Natural killer cell (primary cell): ENCODE data around the gene SP6. TPM values are rescaled to one million over a fixed set of nuclear protein-coding genes. Genes with fewer than 3 reads are reported as not detected.

ENCODE experiments used
- ATAC-seq, 3 donors: fragments of 150-1000 bp in 2 of 3; fragments of 200-7000 bp in 1 of 3; cut with Tn5 transposase; 1 replicate in 1 of 3; 2 replicates in 2 of 3; pipeline ENCODE4 v1.10.0; 2021; ENCODE audit warnings: mild to moderate bottlenecking in 2 of 3, moderate library complexity in 2 of 3
- DNase-seq, 2 donors: peaks; one replicate each; pipeline versions ENCODE4 v3.0.0 to v3.0.0-alpha.2; 2013 to 2021; ENCODE audit warnings: mixed read lengths in 1 of 2
- H3K27ac ChIP-seq: one replicate; pipeline ENCODE4 v1.5.1; 2013; ENCODE audit warnings: mild to moderate bottlenecking, low read length
- H3K27me3 ChIP-seq: one replicate; pipeline ENCODE4 v1.6.1; 2013; ENCODE audit warnings: low read length; ENCODE audit not compliant: control insufficient read depth, insufficient read depth
- H3K36me3 ChIP-seq: one replicate; pipeline ENCODE4 v1.6.1; 2013; ENCODE audit warnings: low read length; ENCODE audit not compliant: control insufficient read depth, insufficient read depth
- H3K4me1 ChIP-seq: one replicate; pipeline ENCODE4 v1.6.1; 2013; ENCODE audit warnings: low read length; ENCODE audit not compliant: control insufficient read depth, insufficient read depth
- H3K4me3 ChIP-seq: one replicate; pipeline ENCODE4 v1.5.1; 2013; ENCODE audit warnings: low read length
- H3K9me3 ChIP-seq: one replicate; pipeline ENCODE4 v1.6.1; 2013; ENCODE audit warnings: low read length; ENCODE audit not compliant: control insufficient read depth, insufficient read depth
- H3K27ac Mint-ChIP-seq, 2 donors: one replicate each; pipeline ENCODE4 v1.8.0; 2022; ENCODE audit warnings: mild to moderate bottlenecking in 2 of 2, mixed read lengths in 2 of 2, moderate library complexity in 1 of 2
- H3K27me3 Mint-ChIP-seq, 2 donors: one replicate each; pipeline ENCODE4 v1.8.0; 2022; ENCODE audit warnings: low read depth in 2 of 2, mixed read lengths in 2 of 2
- H3K36me3 Mint-ChIP-seq: one replicate; pipeline ENCODE4 v1.8.0; 2022; ENCODE audit warnings: mixed read lengths
- H3K4me1 Mint-ChIP-seq, 2 donors: one replicate each; pipeline ENCODE4 v1.8.0; 2022; ENCODE audit warnings: mixed read lengths in 2 of 2
- H3K4me3 Mint-ChIP-seq: one replicate; pipeline ENCODE4 v1.8.0; 2022; ENCODE audit warnings: mild to moderate bottlenecking, moderate library complexity, mixed read lengths
- H3K9me3 Mint-ChIP-seq, 2 donors: one replicate each; pipeline ENCODE4 v1.8.0; 2022; ENCODE audit warnings: mixed read lengths in 2 of 2
- CTCF ChIP-seq: fragments of 200-600 bp; IDR thresholded peaks from one replicate; pipeline ENCODE4 v1.8.0; 2022; ENCODE audit warnings: antibody characterized with exemption
- WGBS: methylation state at CpG from one replicate; pipeline ENCODE4 v1.1.7; 2013; ENCODE audit warnings: missing lambda C conversion rate; ENCODE audit not compliant: insufficient coverage; 5-methylcytosine and 5-hydroxymethylcytosine counted together
- intact Hi-C: fragments of 100-400 bp; cut with micrococcal nuclease; formaldehyde crosslinking; loops from one replicate; pipeline ENCODE4 v1.14.2; 2022
- total RNA-seq, 4 donors: library from RNA; stranded (reverse); fragments of 120-200 nt in 1 of 4; gene quantifications; one replicate each; pipeline versions ENCODE4 v1.2.3 to v1.2.4, GENCODE V29; 2013 to 2022

SP6 gene
- total RNA-seq, 3 donors from 2014 or later (not counting 1 experiment from before 2014, with no cell fraction given) = 0.09 TPM; not detected in 1

DNA sequence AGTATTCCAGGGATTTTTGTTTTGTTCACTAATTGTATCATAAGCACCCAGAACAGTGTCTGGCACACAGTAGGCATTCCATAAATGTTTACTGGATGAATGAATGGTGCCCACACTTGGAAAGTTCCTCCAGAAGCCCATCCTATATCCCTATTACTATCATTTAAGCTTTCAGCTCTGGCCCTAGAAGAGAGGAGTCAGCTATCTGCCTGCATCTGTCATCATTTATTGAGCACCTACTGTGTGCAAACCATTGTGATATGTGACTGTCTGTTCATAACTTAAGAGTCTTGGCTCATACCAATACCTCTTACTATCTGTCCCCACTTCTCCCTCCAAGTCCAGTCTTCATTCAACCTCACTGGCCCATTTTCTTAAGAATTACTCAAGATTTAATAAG, 20.1 kb upstream of the SP6 start:
- Mint-ChIP-seq H3K27me3 (peaks cover 38 to 49% of the 10 kb centered on the region in 2 donors), H3K27ac (no peak overlapping the region), H3K4me1 (no peaks in the 10 kb centered on the region), H3K9me3 (no peaks in the 10 kb centered on the region), H3K36me3 (no peaks in the 10 kb centered on the region), H3K4me3 (no peak overlapping the region)
- H3K4me3 ChIP-seq = no peak overlapping the region
- H3K27me3 ChIP-seq = peaks cover 9% of the 10 kb centered on the region
- no peak for ATAC-seq
- no peaks in the 10 kb centered on the region for H3K36me3 ChIP-seq
- no peak for TF ChIP-seq CTCF
- no peak for DNase-seq
- H3K9me3 ChIP-seq = no peaks in the 10 kb centered on the region
- no peak overlapping the region for H3K27ac ChIP-seq
- H3K4me1 ChIP-seq = peaks cover 3% of the 10 kb centered on the region
- intact Hi-C loops = no loop called here

GRCh38 chr17:47870056-47870455, 19.1 kb upstream of the SP6 start:
- DNase-seq (no peak), ATAC-seq (no peak)
- H3K36me3 Mint-ChIP-seq = no peaks in the 10 kb centered on the region
- no peak overlapping the region for H3K4me3 Mint-ChIP-seq
- peaks cover 36 to 39% of the 10 kb centered on the region in 2 donors for H3K27me3 Mint-ChIP-seq
- no peaks in the 10 kb centered on the region for H3K4me1 Mint-ChIP-seq
- Histone ChIP-seq H3K27me3 (peaks cover 9% of the 10 kb centered on the region), H3K4me3 (no peak overlapping the region), H3K9me3 (no peaks in the 10 kb centered on the region), H3K27ac (no peak overlapping the region), H3K4me1 (peaks cover 3% of the 10 kb centered on the region), H3K36me3 (no peaks in the 10 kb centered on the region)
- no peaks in the 10 kb centered on the region for H3K9me3 Mint-ChIP-seq
- no peak overlapping the region for H3K27ac Mint-ChIP-seq
- no peak for TF ChIP-seq CTCF
- intact Hi-C loops = no loop called here
- WGBS = no CpG with 5 or more reads among the region's 1 CpG

- no peak overlapping the region for H3K27ac ChIP-seq
- H3K9me3 ChIP-seq = no peaks in the 10 kb centered on the region
- ATAC-seq = no peak
- Mint-ChIP-seq H3K27me3 (peaks cover 30 to 32% of the 10 kb centered on the region in 2 donors), H3K4me1 (no peaks in the 10 kb centered on the region), H3K27ac (no peak overlapping the region), H3K36me3 (no peaks in the 10 kb centered on the region), H3K4me3 (no peak overlapping the region), H3K9me3 (no peaks in the 10 kb centered on the region)
- peaks cover 3% of the 10 kb centered on the region for H3K4me1 ChIP-seq
- intact Hi-C loops = no loop called here
- no peaks in the 10 kb centered on the region for H3K36me3 ChIP-seq
- no peak for TF ChIP-seq CTCF
- H3K4me3 ChIP-seq = no peak overlapping the region
- no peak for DNase-seq
- H3K27me3 ChIP-seq = peaks cover 9% of the 10 kb centered on the region
- WGBS = 63% methylated on average over 2 of the region's 2 CpGs
These were observed 18.2 kb upstream of the SP6 start for GRCh38 chr17:47869114-47869513.

DNA sequence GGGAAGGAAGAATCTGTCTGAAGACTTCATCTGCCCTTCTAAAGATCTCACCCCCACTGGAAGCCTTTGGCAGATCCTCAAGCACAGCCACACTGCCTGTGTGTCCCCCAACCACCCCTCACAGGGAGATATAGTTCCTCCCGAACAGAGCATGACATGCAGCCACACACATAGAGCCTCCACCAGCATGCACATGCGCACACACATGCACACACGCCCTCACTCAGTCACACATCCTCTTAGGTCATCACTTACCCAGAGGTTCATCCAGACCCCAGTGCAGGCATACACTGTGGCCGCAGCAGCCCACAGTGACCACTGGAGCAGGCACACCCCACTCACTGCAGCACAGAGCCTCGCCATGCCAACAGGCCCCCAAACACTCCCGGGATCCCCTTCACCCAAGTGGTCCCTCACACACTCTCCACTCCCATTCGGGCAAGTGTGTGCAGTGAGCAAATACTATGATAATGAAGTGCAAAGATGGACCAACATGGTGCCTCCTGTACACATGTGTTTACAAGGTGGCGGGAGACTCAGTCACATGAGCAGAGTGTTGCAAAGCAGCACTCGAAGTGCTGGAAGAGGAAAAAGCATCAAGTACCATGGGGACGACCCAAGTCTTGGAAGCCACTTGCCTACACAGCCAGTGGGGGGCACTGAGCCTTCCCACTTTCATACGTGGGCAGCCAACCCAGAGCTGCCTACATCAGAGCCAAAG, 17.0 kb upstream of the SP6 start:
- Histone ChIP-seq H3K27me3 (peaks cover 9% of the 10 kb centered on the region), H3K27ac (no peak overlapping the region), H3K36me3 (no peaks in the 10 kb centered on the region), H3K9me3 (no peaks in the 10 kb centered on the region), H3K4me3 (no peak overlapping the region), H3K4me1 (peaks cover 3% of the 10 kb centered on the region)
- peaks cover 24 to 30% of the 10 kb centered on the region in 2 donors for H3K27me3 Mint-ChIP-seq
- 88% methylated on average over 11 of the region's 11 CpGs for WGBS
- ATAC-seq = no peak
- H3K9me3 Mint-ChIP-seq = no peaks in the 10 kb centered on the region
- TF ChIP-seq CTCF = no peak
- H3K4me3 Mint-ChIP-seq = no peak overlapping the region
- H3K27ac Mint-ChIP-seq = no peak overlapping the region
- no peaks in the 10 kb centered on the region for H3K4me1 Mint-ChIP-seq
- DNase-seq = no peak
- intact Hi-C loops = no loop called here
- H3K36me3 Mint-ChIP-seq = no peaks in the 10 kb centered on the region
